Panc1 (cell line): Measurements from ENCODE around the gene KHDRBS1. TPM values are rescaled to one million over a fixed set of nuclear protein-coding genes. Genes with fewer than 3 reads are reported as not detected.

ENCODE experiments used
- ATAC-seq: fragments of 200-7000 bp; cut with Tn5 transposase; 2 replicates; pipeline ENCODE4 v1.9.1; 2020; ENCODE audit warnings: mild to moderate bottlenecking, moderate library complexity
- BruUV-seq: library from RNA; stranded (reverse); fragments of 400-500 nt; replicated peaks from 2 replicates; lab custom pipeline; 2021; lab: Mats Ljungman, UMichigan
- CTCF ChIA-PET: fragments of 300-600 bp; sonication (Branson Sonifier 250); formaldehyde crosslinking; loops from one replicate; lab custom pipeline; 2022; ENCODE audit warnings: antibody characterized with exemption; lab: Charles Lee
- POLR2A ChIA-PET: fragments of 300-600 bp; sonication (Branson Sonifier 250); formaldehyde crosslinking; loops from one replicate; lab custom pipeline; 2022; ENCODE audit warnings: antibody characterized with exemption; lab: Charles Lee
- DNase-seq: peaks from one replicate; pipeline ENCODE4 v3.0.0-alpha.2; 2010; ENCODE audit warnings: low read depth, low spot score
- H3K27ac ChIP-seq: 2 replicates; pipeline ENCODE4 v1.5.1; 2011; ENCODE audit warnings: mild to moderate bottlenecking, low read length, inconsistent platforms
- H3K27me3 ChIP-seq: fragments of 200-500 bp; sonication (Bioruptor generic); 2 replicates; pipeline ENCODE4 v1.6.0; 2014; ENCODE audit warnings: low read length, inconsistent platforms; ENCODE audit not compliant: control insufficient read depth, insufficient read depth
- H3K36me3 ChIP-seq: fragments of 200-500 bp; sonication (Bioruptor generic); 2 replicates; pipeline ENCODE4 v1.5.1; 2014; ENCODE audit warnings: inconsistent platforms, mild to moderate bottlenecking, low read length, moderate library complexity; ENCODE audit not compliant: control insufficient read depth, insufficient read depth
- H3K4me1 ChIP-seq: 2 replicates; pipeline ENCODE4 v1.5.1; 2011; ENCODE audit warnings: inconsistent platforms, mild to moderate bottlenecking, low read length, moderate library complexity; ENCODE audit not compliant: control insufficient read depth, insufficient read depth
- H3K4me3 ChIP-seq, 2 experiments: 2 replicates each; pipeline ENCODE4 v1.5.1; 2011 to 2012; ENCODE audit warnings: low read depth in 2 of 2, low read length in 2 of 2, mild to moderate bottlenecking in 2 of 2, inconsistent platforms in 1 of 2, moderate library complexity in 1 of 2
- H3K9me3 ChIP-seq: fragments of 200-500 bp; sonication (Bioruptor generic); 2 replicates; pipeline ENCODE4 v1.5.1; 2014; ENCODE audit warnings: low read depth, mild to moderate bottlenecking, inconsistent platforms, low read length, moderate library complexity; ENCODE audit not compliant: control insufficient read depth, insufficient read depth
- POLR2AphosphoS5 ChIP-seq: IDR thresholded peaks from 2 replicates; pipeline ENCODE4 v1.6.1; 2012; ENCODE audit warnings: mild to moderate bottlenecking, low read depth, low read length, moderate library complexity
- SIN3A ChIP-seq: IDR thresholded peaks from 2 replicates; pipeline ENCODE4 v1.6.1; 2012; ENCODE audit warnings: low read depth, mild to moderate bottlenecking, low read length, moderate library complexity, borderline replicate concordance; ENCODE audit not compliant: insufficient read depth
- TCF7L2 ChIP-seq: IDR thresholded peaks from 2 replicates; pipeline ENCODE4 v1.6.1; 2011; ENCODE audit warnings: mild to moderate bottlenecking, low read depth, low read length, inconsistent platforms
- in situ Hi-C: cut with HindIII; loops from 2 replicates; pipeline ENCODE4 v1.10.0; 2016; ENCODE audit warnings: low sequenced_read_pairs, low pct_unique_long_range_greater_than_20kb
- intact Hi-C: fragments of 100-400 bp; cut with micrococcal nuclease; formaldehyde crosslinking; loops from one replicate; pipeline ENCODE4 v1.10.0; 2022; ENCODE audit not compliant: unreplicated experiment
- total RNA-seq: library from RNA; stranded (reverse); gene quantifications from one replicate; pipeline ENCODE4 v1.2.1, GENCODE V29; 2021; ENCODE audit not compliant: unreplicated experiment
- TF ChIP-seq, protein P1 (sequence below): fragments of 450-650 bp; IDR thresholded peaks from 2 replicates; pipeline ENCODE4 v1.5.1; 2017; ENCODE audit warnings: mild to moderate bottlenecking
- TF ChIP-seq, protein P2 (sequence below), 2 experiments: IDR thresholded peaks; 2 replicates each; pipeline ENCODE4 v1.6.1; 2011 to 2012; ENCODE audit warnings: low read depth in 2 of 2, control low read depth in 1 of 2, low read length in 1 of 2, mild to moderate bottlenecking in 1 of 2, moderate library complexity in 1 of 2; ENCODE audit not compliant: insufficient read depth in 1 of 2

The KHDRBS1 gene
- total RNA-seq, 1 experiment from 2014 or later: 163 TPM

DNA sequence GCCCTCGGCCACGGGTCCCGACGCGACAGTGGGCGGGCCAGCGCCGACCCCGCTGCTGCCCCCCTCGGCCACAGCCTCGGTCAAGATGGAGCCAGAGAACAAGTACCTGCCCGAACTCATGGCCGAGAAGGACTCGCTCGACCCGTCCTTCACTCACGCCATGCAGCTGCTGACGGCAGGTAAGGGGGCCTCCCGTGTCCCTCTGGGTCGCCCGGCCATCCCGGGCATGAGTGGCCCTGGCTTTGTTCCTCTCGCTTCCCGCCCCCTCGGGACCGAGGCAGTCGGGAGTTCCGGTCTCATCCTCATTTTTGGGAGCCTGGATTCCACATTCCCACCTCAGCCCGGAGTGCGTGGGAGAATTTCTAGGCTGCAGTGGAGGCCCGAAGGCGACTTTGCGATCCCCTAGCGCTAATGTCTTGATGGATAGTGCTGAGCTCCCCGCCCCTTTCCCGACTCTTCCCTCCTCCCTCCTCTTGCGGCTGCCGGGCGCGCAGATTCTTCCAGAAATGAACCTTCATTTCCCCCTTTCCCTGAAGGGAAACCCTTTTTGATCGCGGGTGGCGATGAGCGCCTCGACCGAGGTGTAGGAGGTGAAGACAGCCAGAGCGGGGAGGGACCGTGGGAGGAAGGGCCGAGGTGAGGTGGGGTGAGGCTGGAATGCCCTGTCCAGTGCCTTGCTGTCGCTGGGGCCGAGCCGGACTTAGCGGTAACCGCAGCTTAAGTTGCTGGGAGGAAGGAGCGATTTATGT lies 705 bp downstream of the KHDRBS1 start:
- intact Hi-C loops (no loop called here), in situ Hi-C loops (no loop called here)
- H3K27ac ChIP-seq: peak overlapping the region; percentile 90
- H3K27me3 ChIP-seq: no peaks in the 10 kb centered on the region
- ATAC-seq (peak; percentile 37), DNase-seq (no peak)
- H3K4me3 ChIP-seq: peak overlapping the region; percentile 78 to 96
- ChIA-PET CTCF (interaction anchor here (0.7 kb wide), 1 partner anchor 955 kb away, joined by 3 read pairs; no protein-coding TSS in a partner anchor), POLR2A (no interaction called here)
- no TSS peak for BruUV-seq
- peaks cover 15% of the 10 kb centered on the region; the same call in 1 of the 2 replicates for H3K36me3 ChIP-seq
- TF ChIP-seq POLR2AphosphoS5 (no peak; the same call in 1 of the 2 replicates), SIN3A (peak; percentile 64; the same call in 1 of the 2 replicates), TCF7L2 (no peak)
- TF ChIP-seq, protein P1, sequence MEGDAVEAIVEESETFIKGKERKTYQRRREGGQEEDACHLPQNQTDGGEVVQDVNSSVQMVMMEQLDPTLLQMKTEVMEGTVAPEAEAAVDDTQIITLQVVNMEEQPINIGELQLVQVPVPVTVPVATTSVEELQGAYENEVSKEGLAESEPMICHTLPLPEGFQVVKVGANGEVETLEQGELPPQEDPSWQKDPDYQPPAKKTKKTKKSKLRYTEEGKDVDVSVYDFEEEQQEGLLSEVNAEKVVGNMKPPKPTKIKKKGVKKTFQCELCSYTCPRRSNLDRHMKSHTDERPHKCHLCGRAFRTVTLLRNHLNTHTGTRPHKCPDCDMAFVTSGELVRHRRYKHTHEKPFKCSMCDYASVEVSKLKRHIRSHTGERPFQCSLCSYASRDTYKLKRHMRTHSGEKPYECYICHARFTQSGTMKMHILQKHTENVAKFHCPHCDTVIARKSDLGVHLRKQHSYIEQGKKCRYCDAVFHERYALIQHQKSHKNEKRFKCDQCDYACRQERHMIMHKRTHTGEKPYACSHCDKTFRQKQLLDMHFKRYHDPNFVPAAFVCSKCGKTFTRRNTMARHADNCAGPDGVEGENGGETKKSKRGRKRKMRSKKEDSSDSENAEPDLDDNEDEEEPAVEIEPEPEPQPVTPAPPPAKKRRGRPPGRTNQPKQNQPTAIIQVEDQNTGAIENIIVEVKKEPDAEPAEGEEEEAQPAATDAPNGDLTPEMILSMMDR: no peak
- TF ChIP-seq, protein P2, sequence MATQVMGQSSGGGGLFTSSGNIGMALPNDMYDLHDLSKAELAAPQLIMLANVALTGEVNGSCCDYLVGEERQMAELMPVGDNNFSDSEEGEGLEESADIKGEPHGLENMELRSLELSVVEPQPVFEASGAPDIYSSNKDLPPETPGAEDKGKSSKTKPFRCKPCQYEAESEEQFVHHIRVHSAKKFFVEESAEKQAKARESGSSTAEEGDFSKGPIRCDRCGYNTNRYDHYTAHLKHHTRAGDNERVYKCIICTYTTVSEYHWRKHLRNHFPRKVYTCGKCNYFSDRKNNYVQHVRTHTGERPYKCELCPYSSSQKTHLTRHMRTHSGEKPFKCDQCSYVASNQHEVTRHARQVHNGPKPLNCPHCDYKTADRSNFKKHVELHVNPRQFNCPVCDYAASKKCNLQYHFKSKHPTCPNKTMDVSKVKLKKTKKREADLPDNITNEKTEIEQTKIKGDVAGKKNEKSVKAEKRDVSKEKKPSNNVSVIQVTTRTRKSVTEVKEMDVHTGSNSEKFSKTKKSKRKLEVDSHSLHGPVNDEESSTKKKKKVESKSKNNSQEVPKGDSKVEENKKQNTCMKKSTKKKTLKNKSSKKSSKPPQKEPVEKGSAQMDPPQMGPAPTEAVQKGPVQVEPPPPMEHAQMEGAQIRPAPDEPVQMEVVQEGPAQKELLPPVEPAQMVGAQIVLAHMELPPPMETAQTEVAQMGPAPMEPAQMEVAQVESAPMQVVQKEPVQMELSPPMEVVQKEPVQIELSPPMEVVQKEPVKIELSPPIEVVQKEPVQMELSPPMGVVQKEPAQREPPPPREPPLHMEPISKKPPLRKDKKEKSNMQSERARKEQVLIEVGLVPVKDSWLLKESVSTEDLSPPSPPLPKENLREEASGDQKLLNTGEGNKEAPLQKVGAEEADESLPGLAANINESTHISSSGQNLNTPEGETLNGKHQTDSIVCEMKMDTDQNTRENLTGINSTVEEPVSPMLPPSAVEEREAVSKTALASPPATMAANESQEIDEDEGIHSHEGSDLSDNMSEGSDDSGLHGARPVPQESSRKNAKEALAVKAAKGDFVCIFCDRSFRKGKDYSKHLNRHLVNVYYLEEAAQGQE (IDR thresholded peaks at IDR 0.05; ENCODE audit: insufficient read depth in 1 of 2, low read depth in 2 of 2, low read length in 1 of 2): no peak
- peaks cover 18% of the 10 kb centered on the region for H3K4me1 ChIP-seq
- no peaks in the 10 kb centered on the region for H3K9me3 ChIP-seq

- in situ Hi-C loops: no loop called here
- intact Hi-C loops: no loop called here
- H3K27me3 ChIP-seq: no peaks in the 10 kb centered on the region
- DNase-seq (no peak), ATAC-seq (no peak)
- H3K4me1 ChIP-seq: peaks cover 22% of the 10 kb centered on the region
- TF ChIP-seq, protein P2 (IDR thresholded peaks at IDR 0.05; ENCODE audit: insufficient read depth in 1 of 2, low read depth in 2 of 2, low read length in 1 of 2): no peak
- TF ChIP-seq TCF7L2 (no peak), POLR2AphosphoS5 (no peak), SIN3A (no peak)
- TF ChIP-seq, protein P1: no peak
- ChIA-PET CTCF (interaction anchor here (0.7 kb wide), 1 partner anchor 955 kb away, joined by 3 read pairs; no protein-coding TSS in a partner anchor), POLR2A (interaction anchor here (0.6 kb wide), 1 partner anchor 358 kb away, joined by 4 read pairs; no protein-coding TSS in a partner anchor)
- peak overlapping the region; percentile 78 to 96 for H3K4me3 ChIP-seq
- no peaks in the 10 kb centered on the region for H3K9me3 ChIP-seq
- H3K27ac ChIP-seq: peak overlapping the region; percentile 90
- H3K36me3 ChIP-seq: peaks cover 15% of the 10 kb centered on the region; the same call in 1 of the 2 replicates
- no TSS peak for BruUV-seq
These were observed 1.2 kb downstream of the KHDRBS1 start for GRCh38 chr1:32014948-32015273.
